Neuronal stem cell (in vitro differentiated cells): ENCODE measurements around the gene IMP3.

Experiments used
- DNase-seq: peaks from one replicate; pipeline ENCODE4 v3.0.0-alpha.2; 2013; ENCODE audit warnings: low spot score
- H2AFZ ChIP-seq: one replicate; pipeline ENCODE4 v1.6.1; 2013; ENCODE audit warnings: mild to moderate bottlenecking, low read length, inconsistent platforms
- H2AK5ac ChIP-seq: 2 replicates; pipeline ENCODE4 v1.6.1; 2013; ENCODE audit warnings: low read depth, mild to moderate bottlenecking, inconsistent platforms, low read length, moderate library complexity, mixed read lengths
- H2BK120ac ChIP-seq: 2 replicates; pipeline ENCODE4 v1.6.1; 2013; ENCODE audit warnings: low read depth, mild to moderate bottlenecking, inconsistent platforms, low read length, moderate library complexity, mixed read lengths
- H2BK12ac ChIP-seq: one replicate; pipeline ENCODE4 v1.6.1; 2013; ENCODE audit warnings: low read length, inconsistent platforms
- H2BK15ac ChIP-seq: 2 replicates; pipeline ENCODE4 v1.6.1; 2013; ENCODE audit warnings: mild to moderate bottlenecking, low read length, inconsistent platforms, mixed read lengths
- H2BK5ac ChIP-seq: one replicate; pipeline ENCODE4 v1.6.1; 2013; ENCODE audit warnings: inconsistent platforms, mild to moderate bottlenecking, low read length, moderate library complexity
- H3K14ac ChIP-seq: one replicate; pipeline ENCODE4 v1.6.1; 2013; ENCODE audit warnings: low read length, inconsistent platforms
- H3K18ac ChIP-seq: 2 replicates; pipeline ENCODE4 v1.6.1; 2013; ENCODE audit warnings: low read length, inconsistent platforms
- H3K23ac ChIP-seq: 2 replicates; pipeline ENCODE4 v1.6.1; 2013; ENCODE audit warnings: low read depth, mild to moderate bottlenecking, mixed read lengths, low read length, inconsistent platforms; ENCODE audit not compliant: poor library complexity
- H3K27ac ChIP-seq: replicated peaks from 3 replicates; pipeline ENCODE4 v1.5.1; 2013; ENCODE audit warnings: low read length, inconsistent platforms
- H3K27me3 ChIP-seq, 3 experiments: 2 replicates each; pipeline ENCODE4 v1.6.1; 2013; ENCODE audit warnings: low read length in 3 of 3, mild to moderate bottlenecking in 2 of 3, inconsistent platforms in 1 of 3, low read depth in 1 of 3, mixed read lengths in 1 of 3, moderate library complexity in 1 of 3; ENCODE audit not compliant: control insufficient read depth in 3 of 3, insufficient read depth in 3 of 3
- H3K36me3 ChIP-seq, 2 donors: replicated peaks in 1 of 2; 2 replicates each; pipeline ENCODE4 v1.6.1; 2013; ENCODE audit warnings: low read length in 2 of 2; ENCODE audit not compliant: control insufficient read depth in 2 of 2, insufficient read depth in 2 of 2
- H3K4ac ChIP-seq: 2 replicates; pipeline ENCODE4 v1.6.1; 2013; ENCODE audit warnings: inconsistent platforms, mild to moderate bottlenecking, low read length, moderate library complexity
- H3K4me1 ChIP-seq, 2 donors: 1 replicate in 1 of 2; 2 replicates in 1 of 2; pipeline ENCODE4 v1.6.1; 2013; ENCODE audit warnings: low read length in 2 of 2, low read depth in 1 of 2; ENCODE audit not compliant: control insufficient read depth in 2 of 2, insufficient read depth in 1 of 2
- H3K4me2 ChIP-seq: one replicate; pipeline ENCODE4 v1.6.1; 2013; ENCODE audit warnings: mild to moderate bottlenecking, low read length, inconsistent platforms; ENCODE audit not compliant: insufficient read depth, poor library complexity, severe bottlenecking
- H3K4me3 ChIP-seq, 2 donors: 2 replicates each; pipeline ENCODE4 v1.5.1; 2013; ENCODE audit warnings: low read length in 2 of 2, mild to moderate bottlenecking in 2 of 2, inconsistent platforms in 1 of 2, moderate library complexity in 1 of 2
- H3K79me1 ChIP-seq: one replicate; pipeline ENCODE4 v1.6.1; 2013; ENCODE audit warnings: low read depth, mild to moderate bottlenecking, inconsistent platforms, low read length, moderate library complexity
- H3K9ac ChIP-seq: one replicate; pipeline ENCODE4 v1.6.1; 2013; ENCODE audit warnings: mild to moderate bottlenecking, low read depth, low read length, inconsistent platforms; ENCODE audit not compliant: poor library complexity
- H3K9me3 ChIP-seq, 2 donors: replicated peaks in 1 of 2; 2 replicates each; pipeline versions ENCODE3 to v1.6.1; 2013; ENCODE audit warnings: low read length in 2 of 2, mild to moderate bottlenecking in 2 of 2, inconsistent platforms in 1 of 2, low read depth in 1 of 2, mixed read lengths in 1 of 2, moderate library complexity in 1 of 2; ENCODE audit not compliant: control insufficient read depth in 2 of 2, insufficient read depth in 1 of 2
- H4K8ac ChIP-seq: one replicate; pipeline ENCODE4 v1.6.1; 2013; ENCODE audit warnings: low read depth, mild to moderate bottlenecking, inconsistent platforms, low read length, moderate library complexity
- H4K91ac ChIP-seq: one replicate; pipeline ENCODE4 v1.6.1; 2013; ENCODE audit warnings: low read length, low read depth, mild to moderate bottlenecking, inconsistent platforms; ENCODE audit not compliant: poor library complexity
- WGBS, 2 donors: extraction: QIAGEN DNeasy Blood & Tissue Kit; methylation state at CpG; one replicate each; pipeline ENCODE4 v1.1.7; 2013; ENCODE audit warnings: missing lambda C conversion rate in 2 of 2, mixed read lengths in 1 of 2; ENCODE audit not compliant: insufficient read length in 2 of 2, insufficient replicate concordance in 1 of 2; ENCODE audit errors: extremely low coverage in 2 of 2; 5-methylcytosine and 5-hydroxymethylcytosine counted together

The IMP3 gene

DNA sequence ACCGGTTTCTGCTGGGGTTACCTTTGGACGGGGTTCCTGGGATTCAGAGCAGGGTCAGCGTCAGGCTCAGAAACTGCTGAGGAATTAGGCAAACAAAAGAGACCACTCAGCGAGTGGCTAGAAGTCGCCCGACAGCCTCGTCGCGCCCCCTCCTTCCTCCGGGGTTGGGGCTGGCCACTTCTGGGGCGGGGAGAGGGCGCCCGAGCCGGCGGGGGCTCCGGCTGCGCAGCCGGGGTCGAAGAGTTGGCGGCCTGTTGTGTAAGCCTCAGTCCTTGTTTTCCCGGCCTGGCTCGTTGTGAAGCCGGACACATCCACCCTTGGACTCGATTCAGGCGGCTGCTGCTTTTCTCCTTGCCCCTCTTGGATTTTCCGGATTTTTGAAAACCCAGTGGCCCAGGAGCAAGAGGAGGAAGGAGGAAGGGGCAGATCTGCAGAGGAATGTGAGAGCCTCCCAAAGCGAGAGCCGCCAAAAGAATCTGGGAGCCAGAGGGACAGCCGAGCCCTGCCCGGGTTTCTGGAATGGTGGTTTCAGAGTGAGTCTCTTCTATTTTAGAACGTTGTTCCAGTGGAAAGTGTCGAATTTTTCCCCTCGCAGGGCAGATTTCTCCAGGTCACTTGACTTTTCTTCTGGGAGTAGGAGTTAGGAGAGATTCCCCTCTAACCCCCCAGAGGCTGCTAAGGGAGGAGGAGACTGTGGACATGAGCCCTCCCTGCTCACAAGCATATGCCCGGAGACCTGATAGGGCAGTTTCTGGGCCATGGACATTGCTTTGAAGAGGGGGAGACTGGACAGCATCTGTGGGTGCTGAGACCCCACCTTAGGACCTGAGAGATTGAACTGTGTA is 8.4 kb upstream of the IMP3 start:
- Histone ChIP-seq H2BK15ac (peak overlapping the region; percentile 42), H3K14ac (peak overlapping the region; percentile 77), H2BK12ac (no peak overlapping the region), H4K91ac (peak overlapping the region; percentile 22), H3K4me2 (peak overlapping the region; percentile 99), H3K4me1 (peaks cover 42 to 44% of the 10 kb centered on the region in 2 donors), H3K4me3 (peak overlapping the region; percentile 96 to 98), H3K9ac (peak overlapping the region; percentile 85), H2AK5ac (peak overlapping the region; percentile 79), H2BK5ac (peak overlapping the region; percentile 97), H3K79me1 (peaks cover 12% of the 10 kb centered on the region), H2BK120ac (peak overlapping the region; percentile 27), H3K27me3 (peaks cover 0 to 9% (median 0%) of the 10 kb centered on the region in 3 experiments), H3K18ac (peak overlapping the region; percentile 92), H3K36me3 (peaks cover 13 to 35% of the 10 kb centered on the region in 2 donors), H4K8ac (no peak overlapping the region), H2AFZ (peak overlapping the region; percentile 99), H3K4ac (no peak overlapping the region), H3K23ac (peak overlapping the region; percentile 44), H3K27ac (peak overlapping the region; percentile 93), H3K9me3 (no peaks in the 10 kb centered on the region)
- DNase-seq = peak; percentile 72
- no CpG with 5 or more reads among the region's 34 CpGs for WGBS, 2 donors

- Histone ChIP-seq H2BK120ac (peak within 1 kb of the TSS; percentile 93), H3K14ac (peak within 1 kb of the TSS; percentile 83), H3K79me1 (peaks cover 12% of the 10 kb centered on the region), H2BK12ac (no peak within 1 kb of the TSS), H3K36me3 (peaks cover 13 to 31% of the 10 kb centered on the region in 2 donors), H2BK15ac (peak within 1 kb of the TSS; percentile 60), H3K4me1 (peaks cover 38% of the 10 kb centered on the region in 2 donors), H3K23ac (peak within 1 kb of the TSS; percentile 62), H3K9ac (peak within 1 kb of the TSS; percentile 93), H4K8ac (no peak within 1 kb of the TSS), H3K4ac (no peak within 1 kb of the TSS), H3K27ac (peak within 1 kb of the TSS; percentile 93), H3K4me2 (peak within 1 kb of the TSS; percentile 99), H3K18ac (peak within 1 kb of the TSS; percentile 93), H4K91ac (peak within 1 kb of the TSS; percentile 22), H3K4me3 (peak within 1 kb of the TSS; percentile 96 to 98), H3K27me3 (peaks cover 0 to 9% (median 0%) of the 10 kb centered on the region in 3 experiments), H2AK5ac (peak within 1 kb of the TSS; percentile 79), H3K9me3 (no peaks in the 10 kb centered on the region), H2AFZ (peak within 1 kb of the TSS; percentile 99), H2BK5ac (peak within 1 kb of the TSS; percentile 97)
- peak; percentile 90 for DNase-seq
- no CpG with 5 or more reads among the region's 76 CpGs for WGBS, 2 donors
Measured at GRCh38 chr15:75647370-75648155, 7.5 kb upstream of the IMP3 start, which contains the start of gene SNX33. TSS of gene SNX33 (plus strand) at chr15:75647912. CDS start at chr15:75649103, 1,191 bp downstream.

GRCh38 chr15:75646944-75647364 is 6.9 kb upstream of the IMP3 start:
- H3K18ac ChIP-seq = peak overlapping the region; percentile 93
- peaks cover 32 to 34% of the 10 kb centered on the region in 2 donors for H3K4me1 ChIP-seq
- H3K23ac ChIP-seq = peak overlapping the region; percentile 62
- no peak for DNase-seq
- peaks cover 0 to 9% (median 0%) of the 10 kb centered on the region in 3 experiments for H3K27me3 ChIP-seq
- peak overlapping the region; percentile 3 for H3K14ac ChIP-seq
- peak overlapping the region; percentile 99 for H2AFZ ChIP-seq
- H2BK5ac ChIP-seq = peak overlapping the region; percentile 97
- H3K4me3 ChIP-seq = peak overlapping the region; percentile 96 to 98
- H3K36me3 ChIP-seq = peaks cover 13 to 28% of the 10 kb centered on the region in 2 donors
- H4K8ac ChIP-seq = no peak overlapping the region
- H3K27ac ChIP-seq = peak overlapping the region; percentile 93
- peak overlapping the region; percentile 99 for H3K4me2 ChIP-seq
- no peak overlapping the region for H4K91ac ChIP-seq
- no peak overlapping the region for H2BK120ac ChIP-seq
- no peak overlapping the region for H2BK12ac ChIP-seq
- H2AK5ac ChIP-seq = no peak overlapping the region
- H3K79me1 ChIP-seq = peaks cover 12% of the 10 kb centered on the region
- peak overlapping the region; percentile 60 for H2BK15ac ChIP-seq
- no peaks in the 10 kb centered on the region for H3K9me3 ChIP-seq
- no peak overlapping the region for H3K4ac ChIP-seq
- no CpG with 5 or more reads among the region's 26 CpGs for WGBS, 2 donors
- H3K9ac ChIP-seq = peak overlapping the region; percentile 93
